Endometrial microvascular endothelial cells (primary cell): ENCODE data around the gene S100A5. TPM values are rescaled to one million over a fixed set of nuclear protein-coding genes. Genes with fewer than 3 reads are reported as not detected.

Experiments used
- in situ Hi-C: cut with HindIII; loops from 2 replicates; pipeline ENCODE4 v1.10.0; 2017; ENCODE audit warnings: low sequenced_read_pairs, low pct_unique_long_range_greater_than_20kb; ENCODE audit errors: inconsistent ontology term
- total RNA-seq: library from RNA; depleted of rRNA; stranded (reverse); fragments of >200 nt; gene quantifications from one replicate; pipeline ENCODE4 v1.2.3, GENCODE V29; 2015; ENCODE audit errors: inconsistent ontology term

Gene S100A5
- total RNA-seq, 1 donor from 2014 or later = not detected

DNA sequence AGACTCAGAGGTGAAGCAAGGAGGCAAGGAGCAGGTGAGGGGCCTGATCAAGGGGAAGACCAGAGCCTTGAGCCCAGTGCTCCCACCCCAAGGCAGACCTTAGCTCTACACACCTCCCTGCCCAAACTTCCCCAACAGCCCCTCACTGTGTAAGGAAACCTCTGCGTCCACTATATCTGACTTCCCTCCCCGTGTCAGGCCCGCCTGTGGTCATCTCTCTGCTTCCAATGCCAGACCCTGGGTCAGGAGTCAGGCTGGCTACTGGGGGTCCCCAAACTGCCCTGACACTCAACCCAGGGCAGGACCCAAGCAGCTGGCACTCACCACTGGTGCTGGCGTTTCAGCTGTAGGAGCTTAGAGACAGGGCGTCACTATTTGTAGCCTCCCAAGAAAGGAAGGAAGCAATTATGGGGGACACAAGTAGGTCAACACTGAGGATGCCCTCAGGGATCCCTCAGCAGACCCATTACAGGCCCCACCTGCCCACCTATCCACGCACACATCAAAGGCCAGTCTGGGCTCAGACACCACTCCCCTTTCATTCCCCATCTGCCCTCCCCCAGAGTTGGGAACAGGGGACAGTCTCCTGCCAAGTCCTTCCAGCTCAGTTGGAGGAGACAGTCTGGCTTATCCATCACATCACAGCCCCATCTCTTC lies 9.1 kb upstream of the S100A5 start:
- in situ Hi-C loops = no loop called here

GRCh38 chr1:153548722-153549688 lies 8.3 kb upstream of the S100A5 start, which contains the start of gene S100A3:
TSS of gene S100A3 (minus strand) at chr1:153549258. CDS start at chr1:153548485, 773 bp downstream.
- in situ Hi-C loops = no loop called here

- in situ Hi-C loops = no loop called here
Measured at GRCh38 chr1:153547560-153548551, 7.1 kb upstream of the S100A5 start.

- in situ Hi-C loops = no loop called here
Measured at GRCh38 chr1:153546796-153547559, 6.2 kb upstream of the S100A5 start.

GRCh38 chr1:153546371-153546770 lies 5.6 kb upstream of the S100A5 start:
- in situ Hi-C loops = no loop called here

- in situ Hi-C loops = no loop called here
Measured at GRCh38 chr1:153545067-153546055, 4.6 kb upstream of the S100A5 start, which contains the start of gene S100A4. TSS of gene S100A4 (minus strand) at chr1:153545806. CDS start at chr1:153544794, 1,012 bp downstream.

GRCh38 chr1:153544453-153545066 lies 3.8 kb upstream of the S100A5 start:
- in situ Hi-C loops = no loop called here

DNA sequence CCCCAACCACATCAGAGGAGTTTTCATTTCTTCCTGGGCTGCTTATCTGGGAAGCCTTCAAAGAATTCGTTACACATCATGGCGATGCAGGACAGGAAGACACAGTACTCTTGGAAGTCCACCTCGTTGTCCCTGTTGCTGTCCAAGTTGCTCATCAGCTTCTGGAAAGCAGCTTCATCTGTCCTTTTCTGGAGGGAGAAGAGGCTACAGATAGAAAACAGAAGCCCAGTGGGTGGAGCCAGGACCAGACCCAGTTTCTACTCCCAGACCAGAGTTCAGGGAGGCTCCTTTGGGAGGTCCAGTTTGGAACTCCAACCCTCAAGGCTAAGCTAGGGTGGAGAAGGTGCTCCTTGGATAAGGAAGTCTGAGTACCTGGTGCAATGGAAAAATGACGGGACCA lies 3.0 kb upstream of the S100A5 start:
- in situ Hi-C loops = no loop called here

DNA sequence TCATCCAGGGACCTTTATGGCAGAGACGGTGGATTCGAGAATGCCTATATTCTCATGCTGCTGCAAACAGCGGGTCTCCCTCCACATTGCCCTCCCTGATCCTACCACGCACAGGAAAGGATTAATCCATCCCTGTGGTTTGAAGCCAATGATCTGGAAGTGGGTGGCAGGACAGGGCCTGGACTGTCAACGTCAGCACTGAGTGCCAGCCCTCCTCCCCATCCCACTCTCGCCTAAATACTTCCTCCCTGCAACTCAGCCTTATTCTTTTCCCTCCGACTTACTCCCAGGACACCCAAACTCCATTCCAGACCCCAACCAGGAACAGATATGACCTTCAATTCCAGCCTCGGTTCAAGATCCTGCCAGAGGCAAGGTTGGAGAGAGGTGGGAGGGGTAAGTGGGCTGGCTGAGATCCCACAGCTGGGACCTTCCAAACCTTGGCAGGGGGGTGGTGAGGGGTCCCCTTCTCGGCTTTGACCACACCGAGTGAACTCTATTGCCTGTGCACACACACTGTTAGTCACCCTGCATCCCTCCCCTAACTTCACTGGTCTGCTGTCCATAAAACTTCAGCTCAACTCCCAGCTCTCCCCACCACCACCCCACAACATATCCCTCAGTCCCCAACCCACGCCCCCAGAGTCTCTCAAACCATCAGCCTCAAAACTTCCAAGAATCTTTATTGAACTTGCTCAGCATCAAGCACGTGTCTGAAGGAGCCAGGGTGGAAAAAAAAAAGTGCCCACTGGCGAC lies 2.4 kb upstream of the S100A5 start:
- in situ Hi-C loops = no loop called here

DNA sequence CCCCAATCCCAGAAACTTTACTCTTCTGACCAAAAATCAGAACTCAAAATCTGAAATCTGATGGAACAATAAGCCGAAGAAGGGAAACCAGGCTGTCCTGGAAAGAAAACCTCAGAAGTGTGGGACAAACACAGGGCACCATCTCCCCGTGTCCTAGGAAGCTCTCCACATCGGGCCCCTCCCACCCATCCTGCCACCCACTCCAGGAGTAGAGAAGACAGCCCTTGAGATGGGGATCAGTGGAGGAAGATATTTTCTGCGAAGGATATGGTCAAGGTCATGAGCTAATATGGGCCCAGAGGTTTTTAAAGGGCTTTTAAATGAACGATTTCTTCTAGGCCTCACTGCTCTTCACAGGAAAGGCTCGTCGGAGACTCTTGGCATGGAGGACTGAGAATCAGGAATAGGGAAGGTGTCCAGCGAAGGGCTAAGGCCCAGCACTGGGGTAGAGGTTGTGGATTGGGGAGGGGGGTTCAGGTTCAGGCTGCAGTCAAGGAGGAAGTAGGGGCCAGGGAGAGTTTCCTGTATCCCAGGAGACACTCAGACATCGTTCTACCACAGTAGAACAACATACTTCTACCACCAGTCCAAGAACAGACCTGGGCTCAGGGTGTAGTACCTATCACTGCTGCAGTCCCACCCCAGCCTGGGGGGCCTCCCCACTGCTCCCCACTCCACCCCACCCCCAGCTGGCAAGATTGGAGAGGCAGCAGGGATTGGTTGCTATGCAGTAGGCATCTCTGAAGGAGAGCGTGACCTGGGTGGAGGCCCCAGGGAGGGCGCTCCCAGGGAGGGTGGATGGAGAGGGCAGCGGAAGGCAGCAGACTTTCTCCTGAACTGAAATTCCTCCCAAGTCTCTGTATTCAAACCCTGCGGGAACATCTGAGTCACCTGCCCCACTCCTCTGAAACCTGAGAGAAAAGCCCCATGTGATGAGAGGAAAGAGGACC lies 1.2 kb upstream of the S100A5 start:
- in situ Hi-C loops = no loop called here

GRCh38 chr1:153539395-153540093 lies 1.2 kb downstream of the S100A5 start:
- in situ Hi-C loops = no loop called here

- in situ Hi-C loops = no loop called here
Measured at GRCh38 chr1:153538315-153538821, 2.4 kb downstream of the S100A5 start.

DNA sequence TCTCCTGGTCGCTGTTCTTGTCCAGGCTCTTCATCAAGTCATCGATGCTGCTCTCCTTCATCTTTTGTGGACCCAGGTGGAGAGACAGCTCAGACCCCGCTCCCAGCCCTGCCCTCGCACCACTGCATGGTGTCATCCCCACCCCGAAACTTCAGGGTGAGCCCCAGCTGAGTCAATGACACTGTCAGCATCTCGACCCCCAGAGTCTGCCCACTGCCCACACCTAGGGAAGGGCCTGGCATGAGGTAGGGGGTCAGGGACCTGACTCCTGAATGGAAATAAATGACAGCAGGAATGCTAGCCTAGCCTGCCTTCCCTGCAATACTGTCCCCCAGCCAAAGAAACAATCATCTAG lies 3.4 kb downstream of the S100A5 start:
- in situ Hi-C loops = no loop called here

DNA sequence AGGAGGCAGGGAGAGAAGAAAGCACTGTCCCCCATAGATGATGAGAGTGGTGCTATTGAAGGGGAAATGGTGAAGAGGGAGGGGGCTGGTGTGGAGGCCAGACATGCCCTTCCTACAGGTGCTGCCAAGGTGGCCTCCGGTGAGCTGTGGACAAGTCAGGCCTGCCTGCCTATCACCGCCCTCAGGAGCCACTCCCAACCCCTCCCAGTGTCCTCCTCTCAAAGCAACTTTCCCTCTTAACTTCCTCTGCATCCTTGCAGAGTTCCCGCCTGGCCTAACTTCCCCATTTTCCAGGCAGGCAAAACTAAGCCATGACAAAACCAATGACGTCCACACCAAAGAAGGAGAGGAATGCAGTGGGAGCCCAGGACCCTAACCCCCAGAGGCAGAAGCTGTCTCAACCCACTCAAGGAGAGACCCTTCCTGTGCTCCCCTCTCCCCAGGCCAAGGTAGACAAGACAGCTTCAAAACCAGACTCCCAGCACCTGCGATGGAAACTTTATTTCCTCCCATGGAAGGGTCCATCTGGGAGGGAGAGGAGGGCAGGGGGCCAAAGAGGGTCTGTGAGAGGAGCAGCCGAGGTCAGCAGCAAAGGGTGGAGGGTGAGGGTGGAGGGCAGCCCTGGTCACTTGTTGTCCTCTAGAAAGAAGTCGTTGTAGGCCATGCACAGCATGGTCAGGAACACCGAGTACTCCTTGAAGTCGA lies 3.9 kb downstream of the S100A5 start:
- in situ Hi-C loops = no loop called here
